Measurements from ENCODE around the gene COASY. TPM values are rescaled to one million over a fixed set of nuclear protein-coding genes. Genes with fewer than 3 reads are reported as not detected.

The COASY gene
- total and polyA plus RNA-seq, 2 of the 4 experiments (the other 2 are of a cell fraction) = 10.6 to 44.0 TPM

GRCh38 chr17:42512733-42513251 is 49.2 kb upstream of the COASY start:
- Histone ChIP-seq H2AK5ac (ENCODE audit: low read depth, low read length) (peak overlapping the region; percentile 45; the same call in 1 of the 2 replicates), H3K4me1 (ENCODE audit: control insufficient read depth, insufficient read depth, low read length) (peaks cover 38% of the 10 kb centered on the region), H2AFZ (replicated peaks; ENCODE audit: low read length, poor library complexity) (no peak overlapping the region), H3K56ac (ENCODE audit: extremely low read depth, insufficient read depth, low read length) (no peak overlapping the region), H4K8ac (ENCODE audit: low read depth in 2 of 2, low read length in 2 of 2) (0 out of 4 replicates have a peak overlapping the region, but pooled peaks of 1 of the 2 experiments have one; percentile 32), H3K4ac (ENCODE audit: low read depth, low read length) (peak overlapping the region; percentile 71), H2BK20ac (ENCODE audit: low read depth, low read length) (peak overlapping the region; percentile 5; the same call in 1 of the 2 replicates), H3K27ac (ENCODE audit: insufficient read depth, low read length) (peak overlapping the region; percentile 77; the same call in 1 of the 2 replicates), H2BK15ac (ENCODE audit: low read depth, low read length) (no peak overlapping the region), H4K5ac (ENCODE audit: low read depth, low read length) (peak overlapping the region; percentile 76), H3K9me3 (ENCODE audit: control insufficient read depth, insufficient read depth, low read length) (no peaks in the 10 kb centered on the region), H3K14ac (replicated peaks; ENCODE audit: low read depth, low read length) (peak overlapping the region; percentile 17), H2AK9ac (replicated peaks; ENCODE audit: low read depth, low read length, poor library complexity) (peak overlapping the region; percentile 25), H3K9ac (ENCODE audit: low read depth, low read length) (peak overlapping the region; percentile 12; the same call in 1 of the 2 replicates), H3K18ac (ENCODE audit: low read depth, low read length) (peak overlapping the region; percentile 33; the same call in 1 of the 2 replicates), H2BK5ac (ENCODE audit: low read depth, low read length, poor library complexity, severe bottlenecking) (peak overlapping the region; percentile 12), H4K91ac (ENCODE audit: insufficient read depth, low read depth, low read length) (peak overlapping the region; percentile 55), H3K36me3 (ENCODE audit: control insufficient read depth, insufficient read depth, low read length) (peaks cover 18% of the 10 kb centered on the region), H3K9me1 (ENCODE audit: insufficient read depth, low read length) (peaks cover 20% of the 10 kb centered on the region), H3K27me3 (ENCODE audit: control insufficient read depth, insufficient read depth, low read length) (no peaks in the 10 kb centered on the region), H4K20me1 (ENCODE audit: insufficient read depth, low read length) (no peaks in the 10 kb centered on the region), H3K4me2 (ENCODE audit: low read depth, low read length) (peak overlapping the region; percentile 40; the same call in 1 of the 2 replicates), H3K23ac (ENCODE audit: low read depth, low read length) (no peak overlapping the region), H2BK120ac (ENCODE audit: low read depth, low read length) (peak overlapping the region; percentile 67; the same call in 1 of the 2 replicates), H3K79me1 (ENCODE audit: low read depth in 1 of 2, low read length in 2 of 2) (peaks cover 0 to 29% of the 10 kb centered on the region in 2 experiments; a peak in 2 of 4 replicates), H3K4me3 (ENCODE audit: insufficient read depth, low read depth, low read length) (no peak overlapping the region)
- intact Hi-C loops (cut with micrococcal nuclease) = no loop called here
- dilution Hi-C loops (cut with HindIII; ENCODE audit: low sequenced_read_pairs, unreplicated experiment) = no loop called here
- no TSS peak for BruUV-seq (replicated peaks)
- in situ Hi-C loops (cut with MboI; ENCODE audit: low sequenced_read_pairs) = no loop called here
- DNase-seq = peak; percentile 56
- 81% methylated on average over 2 of the region's 6 CpGs; no CpG with 5 or more reads in 1 of the 2 experiments for WGBS, 2 experiments (ENCODE audit: extremely low coverage in 2 of 2, insufficient read length in 1 of 2)
- CTCF ChIA-PET = interaction anchor here (0.8 kb wide), 1 partner anchor 106 kb away, joined by 4 read pairs; no protein-coding TSS in a partner anchor
- peak; percentile 50 for ATAC-seq (ENCODE audit: low read depth)
- POLR2A ChIA-PET (ENCODE audit: unreplicated experiment) = no interaction called here
- no peak for TF ChIP-seq CHD1 (IDR thresholded peaks at IDR 0.05; ENCODE audit: low read depth, low read length)
- no peak for TF ChIP-seq RAD21 (IDR thresholded peaks at IDR 0.05; ENCODE audit: low read length)
- TF ChIP-seq, protein P1, sequence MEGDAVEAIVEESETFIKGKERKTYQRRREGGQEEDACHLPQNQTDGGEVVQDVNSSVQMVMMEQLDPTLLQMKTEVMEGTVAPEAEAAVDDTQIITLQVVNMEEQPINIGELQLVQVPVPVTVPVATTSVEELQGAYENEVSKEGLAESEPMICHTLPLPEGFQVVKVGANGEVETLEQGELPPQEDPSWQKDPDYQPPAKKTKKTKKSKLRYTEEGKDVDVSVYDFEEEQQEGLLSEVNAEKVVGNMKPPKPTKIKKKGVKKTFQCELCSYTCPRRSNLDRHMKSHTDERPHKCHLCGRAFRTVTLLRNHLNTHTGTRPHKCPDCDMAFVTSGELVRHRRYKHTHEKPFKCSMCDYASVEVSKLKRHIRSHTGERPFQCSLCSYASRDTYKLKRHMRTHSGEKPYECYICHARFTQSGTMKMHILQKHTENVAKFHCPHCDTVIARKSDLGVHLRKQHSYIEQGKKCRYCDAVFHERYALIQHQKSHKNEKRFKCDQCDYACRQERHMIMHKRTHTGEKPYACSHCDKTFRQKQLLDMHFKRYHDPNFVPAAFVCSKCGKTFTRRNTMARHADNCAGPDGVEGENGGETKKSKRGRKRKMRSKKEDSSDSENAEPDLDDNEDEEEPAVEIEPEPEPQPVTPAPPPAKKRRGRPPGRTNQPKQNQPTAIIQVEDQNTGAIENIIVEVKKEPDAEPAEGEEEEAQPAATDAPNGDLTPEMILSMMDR (conservative IDR thresholded peaks at IDR 0.05; ENCODE audit: low read depth, low read length) = no peak
- TF ChIP-seq POLR2A (IDR thresholded peaks at IDR 0.05; ENCODE audit: low read depth, low read length) = no peak
- TF ChIP-seq CEBPB (IDR thresholded peaks at IDR 0.05; ENCODE audit: low read depth, low read length) = no peak
- TF ChIP-seq BHLHE40 (IDR thresholded peaks at IDR 0.05; ENCODE audit: low read depth, low read length) = no peak
- no peak for TF ChIP-seq RCOR1 (IDR thresholded peaks at IDR 0.05; ENCODE audit: insufficient replicate concordance, low read length)
- no peak for TF ChIP-seq RFX5 (IDR thresholded peaks at IDR 0.05; ENCODE audit: low read depth, low read length)
- no peak for TF ChIP-seq MAFK (IDR thresholded peaks at IDR 0.05; ENCODE audit: low read depth, low read length)
- TF ChIP-seq, protein P2, sequence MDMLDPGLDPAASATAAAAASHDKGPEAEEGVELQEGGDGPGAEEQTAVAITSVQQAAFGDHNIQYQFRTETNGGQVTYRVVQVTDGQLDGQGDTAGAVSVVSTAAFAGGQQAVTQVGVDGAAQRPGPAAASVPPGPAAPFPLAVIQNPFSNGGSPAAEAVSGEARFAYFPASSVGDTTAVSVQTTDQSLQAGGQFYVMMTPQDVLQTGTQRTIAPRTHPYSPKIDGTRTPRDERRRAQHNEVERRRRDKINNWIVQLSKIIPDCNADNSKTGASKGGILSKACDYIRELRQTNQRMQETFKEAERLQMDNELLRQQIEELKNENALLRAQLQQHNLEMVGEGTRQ (IDR thresholded peaks at IDR 0.05; ENCODE audit: low read depth, low read length) = no peak
- TF ChIP-seq, protein P3, sequence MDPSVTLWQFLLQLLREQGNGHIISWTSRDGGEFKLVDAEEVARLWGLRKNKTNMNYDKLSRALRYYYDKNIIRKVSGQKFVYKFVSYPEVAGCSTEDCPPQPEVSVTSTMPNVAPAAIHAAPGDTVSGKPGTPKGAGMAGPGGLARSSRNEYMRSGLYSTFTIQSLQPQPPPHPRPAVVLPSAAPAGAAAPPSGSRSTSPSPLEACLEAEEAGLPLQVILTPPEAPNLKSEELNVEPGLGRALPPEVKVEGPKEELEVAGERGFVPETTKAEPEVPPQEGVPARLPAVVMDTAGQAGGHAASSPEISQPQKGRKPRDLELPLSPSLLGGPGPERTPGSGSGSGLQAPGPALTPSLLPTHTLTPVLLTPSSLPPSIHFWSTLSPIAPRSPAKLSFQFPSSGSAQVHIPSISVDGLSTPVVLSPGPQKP (IDR thresholded peaks at IDR 0.05; ENCODE audit: borderline replicate concordance, low read depth, low read length) = no peak
- TF ChIP-seq FOS (IDR thresholded peaks at IDR 0.05; ENCODE audit: low read depth, low read length) = no peak
- TF ChIP-seq SMC3 (IDR thresholded peaks at IDR 0.05; ENCODE audit: low read depth, low read length) = no peak
- no peak for TF ChIP-seq MAZ (IDR thresholded peaks at IDR 0.05; ENCODE audit: borderline replicate concordance, low read depth, low read length)
- no peak for TF ChIP-seq NFE2L2 (IDR thresholded peaks at IDR 0.05; ENCODE audit: low read depth, low read length)

Measured in IMR-90 (cell line).